GM23248 (cell line): Measurements from ENCODE around the gene HOXD9.

Experiments
- EZH2 ChIP-seq: fragments of 200-600 bp; sonication (generic); IDR thresholded peaks from 2 replicates; pipeline ENCODE4 v1.6.1; 2018; ENCODE audit warnings: antibody characterized with exemption, mild to moderate bottlenecking; ENCODE audit not compliant: insufficient read depth, poor library complexity, severe bottlenecking
- EZH2phosphoT487 ChIP-seq: fragments of 200-600 bp; sonication (generic); IDR thresholded peaks from 2 replicates; pipeline ENCODE4 v1.6.1; 2018; ENCODE audit warnings: antibody characterized with exemption, moderate library complexity, mild to moderate bottlenecking, low read depth; ENCODE audit not compliant: insufficient read depth

DNA sequence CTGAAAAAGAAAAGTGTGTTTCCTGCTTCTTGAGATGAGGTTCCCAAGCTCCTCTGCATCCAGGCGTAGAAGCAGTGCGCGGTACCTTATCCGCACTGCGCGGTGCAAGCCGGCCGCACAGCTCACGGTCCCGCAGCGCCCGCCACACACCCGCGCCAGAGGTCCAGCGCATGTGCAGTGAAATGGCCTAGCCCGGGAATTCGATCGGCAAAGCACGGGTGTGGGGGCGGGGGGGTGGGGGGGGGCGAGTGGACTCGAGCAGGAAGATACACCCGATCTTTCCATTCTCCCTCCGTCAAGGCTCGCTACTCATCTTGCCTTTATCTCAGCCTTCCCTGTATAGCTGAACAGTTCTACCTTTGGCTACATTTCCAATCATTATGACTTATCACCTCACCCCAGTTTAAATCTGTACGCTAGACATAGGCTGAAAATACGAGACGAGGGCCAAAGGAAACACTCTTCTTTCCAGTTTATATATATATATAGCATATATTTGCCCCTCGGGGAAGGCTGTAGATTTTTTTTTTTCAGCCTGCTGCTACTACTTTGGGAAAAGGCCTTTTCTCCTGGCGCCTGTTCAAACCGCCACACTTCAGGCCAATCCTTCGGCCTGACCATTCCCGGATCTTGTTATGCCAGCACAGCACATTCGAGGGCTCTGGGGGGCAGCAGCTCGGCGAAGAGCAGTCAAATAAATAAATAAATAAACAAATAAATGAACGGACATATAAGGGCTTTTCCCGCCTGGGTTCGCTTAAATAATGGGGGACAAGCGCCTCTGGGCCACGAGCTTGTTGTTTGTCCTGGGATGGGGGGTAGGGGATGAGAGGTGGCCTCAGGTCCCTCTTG lies 17.4 kb downstream of the HOXD9 start:
- TF ChIP-seq EZH2: no peak
- no peak for TF ChIP-seq EZH2phosphoT487
